CD4-positive, alpha-beta T cell treated with Interleukin-6 at 100 ng/mL for 8 hours (primary cell): ENCODE data around the gene EEFSEC.

Experiments used
- DNase-seq: peaks from one replicate; pipeline ENCODE4 v3.0.0-alpha.2; 2020; ENCODE audit warnings: mixed read lengths, low spot score

The EEFSEC gene

DNA sequence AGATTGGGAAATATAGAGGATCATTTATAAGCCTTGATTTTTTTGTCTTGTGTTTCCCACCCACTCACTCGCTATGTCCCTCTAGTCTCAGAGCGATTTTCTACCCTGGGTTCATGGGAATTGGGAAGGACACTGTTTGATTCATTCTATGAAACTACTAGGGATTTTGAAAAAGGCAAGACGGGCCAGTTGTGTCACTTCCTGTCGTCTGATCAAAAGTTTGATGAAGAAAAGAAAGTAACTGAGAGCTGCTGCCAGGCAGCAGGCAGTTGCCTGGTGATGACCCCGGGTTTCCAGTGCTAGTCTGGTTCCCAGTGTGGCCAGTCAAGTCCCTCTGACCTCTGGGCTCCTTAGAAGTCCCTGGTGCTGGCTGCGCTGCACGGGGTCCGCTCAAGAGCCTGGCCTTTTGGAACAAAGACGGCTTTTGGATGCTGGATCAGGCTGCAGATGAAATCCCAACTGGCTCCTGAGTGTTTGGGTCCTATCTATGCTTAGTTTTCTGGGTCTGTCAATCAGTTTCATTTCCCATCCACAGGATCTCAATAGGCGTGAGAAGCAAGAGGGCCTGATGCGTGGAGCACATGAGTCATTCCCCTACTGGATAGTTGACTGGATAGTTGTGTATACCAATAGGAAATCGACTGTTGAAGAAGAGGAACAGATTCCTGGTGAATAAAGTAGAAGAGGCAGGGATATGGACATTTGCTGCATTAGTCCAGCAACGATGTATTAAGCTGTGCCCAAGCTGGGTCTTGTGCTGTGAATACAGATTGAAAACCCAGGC lies 89.7 kb downstream of the EEFSEC start:
- DNase-seq = no peak

DNA sequence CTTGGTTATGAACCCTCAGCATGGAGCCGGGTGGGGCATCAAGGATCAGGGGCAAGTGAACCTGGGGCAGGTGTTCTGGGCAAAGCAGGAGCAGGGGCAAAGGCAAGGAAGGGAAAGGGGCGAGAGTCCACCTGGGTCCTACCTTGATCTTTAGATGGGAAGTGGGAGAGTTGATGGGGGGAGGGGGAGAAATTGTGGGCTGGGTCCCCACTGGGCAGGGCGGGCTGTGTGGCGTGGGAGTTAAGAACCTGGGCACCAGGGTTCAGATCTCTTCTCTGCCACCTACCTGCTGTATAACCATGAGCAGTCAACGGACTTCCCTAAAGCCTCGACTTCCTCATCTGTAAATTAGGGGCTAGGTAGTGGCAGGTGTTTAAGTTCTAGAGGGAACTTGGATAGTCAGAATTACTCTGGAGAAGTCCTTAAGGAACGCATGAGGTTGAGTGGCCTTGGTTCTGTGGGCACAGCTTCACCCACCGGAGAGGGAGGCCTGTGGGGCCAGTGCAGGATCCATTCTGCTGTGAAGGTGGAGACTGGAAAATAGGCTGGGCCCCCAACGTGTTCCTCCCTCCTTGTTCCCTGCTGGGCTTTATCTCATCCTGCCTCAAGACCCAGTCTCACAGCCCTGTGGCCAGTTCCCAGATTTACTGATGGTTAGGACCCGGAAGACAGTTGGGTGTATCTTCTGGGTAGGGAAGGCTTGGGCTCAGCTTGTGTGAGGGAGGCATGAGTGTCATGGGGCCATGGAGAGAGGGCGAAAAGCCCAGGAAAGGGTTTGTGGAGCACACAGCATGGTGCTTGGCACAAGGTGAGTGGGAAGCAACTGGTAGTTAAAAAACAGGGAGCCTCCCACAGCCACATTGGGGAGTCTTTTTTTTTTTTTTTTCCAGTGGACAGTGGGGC lies 90.6 kb downstream of the EEFSEC start:
- DNase-seq = no peak

DNA sequence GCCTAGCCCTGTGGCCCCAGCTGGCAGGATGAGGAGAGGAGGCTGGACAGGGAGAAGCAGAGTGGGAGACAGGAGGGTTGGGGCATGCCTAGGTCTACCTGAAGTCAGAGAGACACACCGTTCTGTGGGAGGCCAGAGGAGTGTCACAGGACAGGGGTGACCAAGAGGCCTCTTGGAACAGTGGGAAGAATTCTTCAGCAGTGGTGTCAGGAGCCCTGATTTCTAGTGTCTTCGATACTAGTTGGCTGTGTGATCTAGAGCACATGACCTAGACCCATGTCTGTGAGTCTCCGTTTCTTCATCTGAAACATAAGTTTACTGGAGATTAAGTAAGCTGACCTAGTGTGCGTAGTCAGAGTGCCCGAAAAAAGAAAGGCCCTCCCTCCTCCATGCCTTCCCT lies 92.2 kb downstream of the EEFSEC start:
- no peak for DNase-seq

DNA sequence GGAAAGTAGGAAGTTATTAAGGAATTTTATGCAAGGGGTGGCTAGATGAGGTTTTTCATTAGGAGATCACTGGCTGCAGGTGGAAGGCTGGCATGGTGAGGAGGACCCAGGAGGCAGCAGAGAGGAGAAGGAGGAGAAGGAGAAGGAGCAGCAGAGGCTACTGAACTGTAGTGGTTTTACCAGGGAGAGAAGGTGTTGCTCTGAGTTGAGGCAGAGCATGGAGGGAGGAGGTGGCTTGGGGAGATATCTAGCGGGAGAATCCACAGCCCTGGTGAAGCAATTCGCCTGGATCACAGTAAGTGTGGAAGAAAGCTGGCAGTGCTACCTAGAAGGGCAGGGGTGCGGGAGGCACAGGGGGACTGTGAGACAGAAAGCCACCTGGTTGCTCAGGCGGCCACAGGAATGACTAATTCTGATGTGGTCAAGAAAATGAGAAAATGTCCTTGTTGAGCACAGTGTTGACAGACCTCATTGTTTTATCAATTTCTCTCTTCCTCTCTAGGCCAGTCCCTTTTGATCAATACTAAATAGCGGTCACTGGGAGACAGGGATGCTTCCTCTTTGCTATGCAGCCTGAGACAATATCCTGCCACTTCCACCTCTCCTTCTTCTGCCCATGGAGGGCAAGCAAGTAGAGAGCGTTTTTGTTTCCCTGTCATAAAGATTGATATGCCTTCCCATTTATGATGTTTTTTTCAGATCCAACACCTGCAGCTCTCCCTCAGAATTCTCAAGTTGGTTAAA lies 94.6 kb downstream of the EEFSEC start:
- no peak for DNase-seq

DNA sequence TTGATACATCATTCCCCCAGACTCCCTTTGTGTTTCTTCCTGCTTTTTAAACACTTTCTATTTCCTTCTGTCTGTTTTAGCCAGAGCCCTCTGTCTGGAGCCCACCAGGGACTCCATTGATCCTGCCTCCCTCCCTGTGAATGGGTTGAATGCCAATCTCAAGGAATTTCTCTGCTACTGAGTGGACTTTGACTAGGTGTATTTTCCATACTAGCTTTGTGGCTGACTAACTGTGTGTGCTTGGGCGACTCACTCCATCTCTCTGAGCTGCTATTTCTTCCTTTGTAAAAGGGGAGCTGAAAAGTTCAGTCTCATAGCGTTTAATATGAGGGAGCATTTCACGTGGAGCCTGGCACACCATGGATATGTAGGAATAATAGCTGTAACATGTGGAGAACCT lies 98.8 kb downstream of the EEFSEC start:
- DNase-seq = no peak

DNA sequence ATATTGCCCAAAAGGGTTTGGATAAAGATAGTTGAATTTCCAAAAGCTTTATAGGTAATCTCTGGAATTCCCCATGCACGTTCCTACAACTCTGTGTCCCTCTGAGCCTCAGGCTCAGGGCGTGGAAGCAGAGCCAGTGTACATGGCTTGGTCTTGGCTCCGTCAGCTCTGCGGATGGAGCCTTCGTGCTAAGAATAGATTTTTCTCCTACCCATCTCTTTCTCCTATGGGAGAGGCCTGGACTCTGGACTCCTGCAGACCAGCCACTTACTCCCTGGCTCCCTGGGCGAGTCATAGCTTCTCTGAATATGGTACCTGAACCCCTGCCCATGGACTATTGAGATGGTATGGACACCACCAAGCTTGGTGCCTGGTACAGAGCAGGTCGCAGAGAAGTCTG lies 99.9 kb downstream of the EEFSEC start:
- DNase-seq = no peak

GRCh38 chr3:128254066-128254590 lies 100.8 kb downstream of the EEFSEC start:
- no peak for DNase-seq

DNA sequence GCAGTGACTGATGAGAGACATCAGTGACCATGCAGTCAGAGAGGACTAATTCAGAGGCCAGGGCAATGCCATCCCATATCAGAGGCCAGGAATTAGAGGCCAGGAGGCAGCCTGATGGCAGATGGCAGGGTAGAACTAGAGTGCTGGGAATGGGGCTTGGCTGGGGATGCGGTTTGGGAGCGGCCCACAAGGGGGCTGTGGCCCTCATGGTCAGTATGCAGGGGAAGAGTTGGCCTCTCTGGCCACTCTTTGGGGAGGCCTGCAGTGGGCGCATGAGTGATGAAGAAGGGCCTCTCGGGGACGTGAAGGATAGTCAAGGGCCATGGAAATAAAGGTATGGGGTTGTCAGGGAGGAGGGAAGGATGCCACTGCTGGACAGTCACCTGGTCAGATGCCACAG lies 101.7 kb downstream of the EEFSEC start:
- DNase-seq = no peak

- DNase-seq = no peak
Measured at GRCh38 chr3:128256131-128256530, 102.8 kb downstream of the EEFSEC start.

DNA sequence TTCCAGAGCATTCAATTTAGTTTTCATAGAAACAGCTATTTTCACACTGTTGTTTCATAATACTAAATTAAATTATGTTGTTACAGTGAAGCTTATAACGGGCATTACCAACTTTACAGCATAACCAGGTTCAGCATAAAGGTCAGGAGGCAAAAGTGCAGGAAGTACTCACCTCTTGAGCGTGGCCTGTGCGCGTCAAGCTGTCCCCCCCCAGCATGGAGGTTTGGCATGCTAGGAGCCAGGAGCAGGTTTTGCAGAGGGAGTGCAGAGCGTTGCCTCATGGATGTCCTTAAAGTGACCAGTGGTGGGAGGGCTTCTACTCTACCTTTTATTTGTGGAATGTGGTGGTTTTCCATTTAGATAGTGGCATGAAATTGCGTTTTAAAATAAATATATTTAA lies 104.4 kb downstream of the EEFSEC start:
- no peak for DNase-seq

DNA sequence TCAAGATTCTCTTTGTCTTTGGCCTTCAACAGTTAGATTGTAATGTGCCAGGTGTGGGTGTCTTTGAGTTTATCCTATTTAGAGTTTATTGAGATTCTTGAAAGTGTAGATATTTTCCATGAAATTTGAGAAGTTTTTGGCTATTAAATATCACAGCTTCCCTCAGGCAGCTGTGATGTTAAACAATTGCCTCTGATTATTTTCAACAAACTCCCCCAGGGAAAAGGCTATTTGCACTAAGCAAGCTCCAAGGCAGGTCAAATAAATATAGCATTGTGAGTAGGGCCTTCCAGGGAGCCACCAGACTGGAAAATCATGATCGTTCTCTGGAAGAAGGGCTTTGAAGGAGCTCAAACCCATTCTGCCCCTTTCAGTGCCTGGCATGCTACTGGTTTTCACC lies 107.0 kb downstream of the EEFSEC start:
- no peak for DNase-seq

- no peak for DNase-seq
Measured at GRCh38 chr3:128262457-128262856, 109.2 kb downstream of the EEFSEC start.

GRCh38 chr3:128263118-128263517 lies 109.8 kb downstream of the EEFSEC start:
- no peak for DNase-seq

DNA sequence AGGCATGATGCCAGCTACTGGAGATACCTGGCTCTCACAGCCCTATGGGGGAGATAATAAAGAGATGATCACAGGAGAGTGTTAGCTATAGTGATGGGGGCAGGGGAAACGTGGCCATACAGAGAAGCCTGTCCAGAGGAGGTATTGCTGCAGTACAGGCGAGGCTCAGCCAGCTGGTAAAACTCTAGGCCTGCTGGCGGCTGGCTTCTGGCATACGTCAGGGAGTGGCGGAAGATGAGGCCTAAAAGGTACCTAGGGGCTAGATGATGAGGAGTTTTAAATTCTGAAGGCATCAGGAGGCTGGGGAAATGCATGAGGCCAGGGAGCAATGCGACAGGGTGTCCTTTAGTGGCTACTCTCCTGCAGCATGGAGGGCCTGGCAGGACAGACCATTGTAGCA lies 110.7 kb downstream of the EEFSEC start:
- no peak for DNase-seq

- no peak for DNase-seq
Measured at GRCh38 chr3:128266453-128266852, 113.2 kb downstream of the EEFSEC start.

DNA sequence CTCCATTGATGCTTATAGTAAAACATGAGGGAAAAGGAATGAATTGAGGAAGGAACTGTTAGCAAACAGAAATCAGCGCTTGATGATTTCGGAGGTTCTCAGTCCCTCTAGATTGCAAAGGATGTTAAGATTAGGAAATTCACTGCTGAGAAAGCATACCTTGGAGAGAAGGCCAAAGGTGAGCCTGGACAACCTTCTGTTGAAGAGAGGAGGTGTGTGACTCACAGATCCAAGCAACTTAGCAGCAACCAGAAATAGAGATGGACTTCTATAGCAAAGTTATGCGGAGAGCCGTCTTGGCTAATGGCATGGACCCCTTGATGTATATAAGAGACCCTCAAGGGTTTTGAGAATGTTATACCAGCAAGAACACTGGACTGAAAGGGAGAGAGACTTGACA lies 114.3 kb downstream of the EEFSEC start:
- no peak for DNase-seq

- DNase-seq = no peak
Measured at GRCh38 chr3:128269006-128269775, 115.9 kb downstream of the EEFSEC start.

GRCh38 chr3:128269796-128270195 lies 116.5 kb downstream of the EEFSEC start:
- DNase-seq = no peak

GRCh38 chr3:128270559-128271492 lies 117.5 kb downstream of the EEFSEC start:
- no peak for DNase-seq

DNA sequence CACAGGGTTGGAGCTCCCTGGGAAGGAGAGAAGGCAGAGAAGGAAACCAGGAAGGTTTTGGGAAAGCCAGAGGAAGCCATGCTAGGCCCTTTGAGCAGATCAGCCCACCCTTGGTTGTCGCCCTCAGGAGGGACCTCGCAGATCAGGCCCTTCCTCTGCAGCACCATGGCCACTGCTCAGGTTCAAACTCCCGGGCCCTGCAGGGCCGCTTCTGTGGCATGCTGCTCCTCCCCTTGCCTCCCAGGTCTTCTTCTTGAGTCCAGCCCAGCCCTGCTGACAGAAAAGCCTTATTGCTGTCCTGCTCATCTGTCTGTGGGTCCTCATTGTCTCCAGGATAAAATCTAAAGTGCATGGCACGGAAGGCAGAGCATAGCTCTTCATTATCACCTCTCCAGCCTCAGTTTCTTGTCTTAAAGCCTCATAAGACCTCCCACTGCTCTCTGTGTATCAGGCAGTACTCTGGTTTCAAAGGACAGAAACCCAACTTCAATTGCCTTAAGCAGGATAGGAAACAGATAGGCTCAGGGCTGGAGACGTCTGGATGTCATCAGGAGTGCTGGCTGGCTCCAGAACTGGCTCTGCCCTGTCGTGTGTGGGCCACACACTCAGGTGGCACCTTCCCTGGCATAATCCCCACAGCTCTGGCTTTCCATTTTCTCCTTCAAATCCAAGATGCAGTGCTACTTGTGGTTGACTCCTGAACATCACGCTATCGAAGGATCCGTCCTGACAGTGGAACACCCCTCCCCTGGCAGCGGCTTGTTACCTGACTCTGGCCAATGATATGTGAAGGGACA lies 118.5 kb downstream of the EEFSEC start:
- DNase-seq = no peak
